ENCODE measurements around the gene GPR139.

DNA sequence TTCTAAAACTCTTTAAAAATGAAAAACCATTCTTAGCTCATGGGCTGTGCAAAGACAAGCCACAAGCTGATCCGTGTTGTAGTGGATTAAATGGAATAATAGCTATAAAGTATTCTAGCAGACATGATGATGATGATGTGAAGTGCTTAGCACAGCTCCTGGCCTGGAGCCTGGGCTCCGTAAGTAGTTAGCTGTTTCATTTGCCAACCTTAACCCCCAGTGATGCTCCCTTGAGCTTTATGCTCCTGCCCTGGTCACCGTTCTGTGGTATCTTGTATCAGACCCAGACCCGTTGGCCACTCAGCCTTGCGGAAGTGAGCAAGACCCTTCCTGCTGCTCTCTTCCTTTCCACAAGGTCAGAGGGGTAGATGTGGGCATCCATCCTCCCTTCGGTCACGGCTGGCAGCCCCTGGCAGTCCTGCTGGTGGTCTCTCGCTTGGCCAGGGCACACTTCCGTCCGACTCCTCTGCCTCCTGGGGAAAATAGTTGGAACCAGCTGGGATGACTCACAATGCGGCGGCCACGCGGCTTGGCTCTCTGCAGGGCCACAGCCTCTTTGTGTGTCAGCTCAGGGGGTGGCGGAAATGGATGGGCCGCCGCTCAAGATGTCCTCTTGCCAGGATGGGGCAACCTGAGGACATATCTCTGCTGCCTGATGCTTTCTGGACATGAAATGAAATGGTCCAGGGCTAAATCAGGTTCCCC, 79.1 kb downstream of the GPR139 start:
- TF ChIP-seq CTBP1 (IDR thresholded peaks at IDR 0.05; ENCODE audit: borderline replicate concordance) (no peak), HDGF (IDR thresholded peaks at IDR 0.05; ENCODE audit: borderline replicate concordance) (no peak), SP1 (IDR thresholded peaks at IDR 0.05) (no peak), FOXM1 (IDR thresholded peaks at IDR 0.05; ENCODE audit: borderline replicate concordance) (no peak)
